ENCODE data around the gene TEDDM1. TPM values are rescaled to one million over a fixed set of nuclear protein-coding genes. Genes with fewer than 3 reads are reported as not detected.
A peak's percentile ranks its signal among the peaks of the same experiment; 100 is the strongest.

TEDDM1 gene
- total and polyA plus RNA-seq, 10 of the 15 experiments (the other 5 are each of a cell fraction or from before 2014, with no cell fraction given) = 0.11 TPM; not detected in 9

- TF ChIP-seq NKRF (conservative IDR thresholded peaks at IDR 0.05) = no peak
- TF ChIP-seq, protein P1, sequence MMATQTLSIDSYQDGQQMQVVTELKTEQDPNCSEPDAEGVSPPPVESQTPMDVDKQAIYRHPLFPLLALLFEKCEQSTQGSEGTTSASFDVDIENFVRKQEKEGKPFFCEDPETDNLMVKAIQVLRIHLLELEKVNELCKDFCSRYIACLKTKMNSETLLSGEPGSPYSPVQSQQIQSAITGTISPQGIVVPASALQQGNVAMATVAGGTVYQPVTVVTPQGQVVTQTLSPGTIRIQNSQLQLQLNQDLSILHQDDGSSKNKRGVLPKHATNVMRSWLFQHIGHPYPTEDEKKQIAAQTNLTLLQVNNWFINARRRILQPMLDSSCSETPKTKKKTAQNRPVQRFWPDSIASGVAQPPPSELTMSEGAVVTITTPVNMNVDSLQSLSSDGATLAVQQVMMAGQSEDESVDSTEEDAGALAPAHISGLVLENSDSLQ (IDR thresholded peaks at IDR 0.05) = peak; percentile 91
- TF ChIP-seq RB1 (IDR thresholded peaks at IDR 0.05; ENCODE audit: borderline replicate concordance) = no peak
- TF ChIP-seq SREBF2 (IDR thresholded peaks at IDR 0.05; ENCODE audit: low read length) = no peak
- no peak for TF ChIP-seq MYB (IDR thresholded peaks at IDR 0.05; ENCODE audit: borderline replicate concordance, low read depth, low read length)
- no peak for TF ChIP-seq IRF4 (IDR thresholded peaks at IDR 0.05; ENCODE audit: low read depth, low read length)
- TF ChIP-seq CBX5 (IDR thresholded peaks at IDR 0.05; ENCODE audit: low read depth) = peak; percentile 72; the same call in 1 of the 2 replicates
- TF ChIP-seq KAT2A (conservative IDR thresholded peaks at IDR 0.05; ENCODE audit: control insufficient read depth, low read depth, low read length) = no peak
- TF ChIP-seq ZNF592 (IDR thresholded peaks at IDR 0.05) = no peak
- no peak for TF ChIP-seq E2F8 (IDR thresholded peaks at IDR 0.05; ENCODE audit: low read depth, partially characterized antibody)
- TF ChIP-seq, protein P2, sequence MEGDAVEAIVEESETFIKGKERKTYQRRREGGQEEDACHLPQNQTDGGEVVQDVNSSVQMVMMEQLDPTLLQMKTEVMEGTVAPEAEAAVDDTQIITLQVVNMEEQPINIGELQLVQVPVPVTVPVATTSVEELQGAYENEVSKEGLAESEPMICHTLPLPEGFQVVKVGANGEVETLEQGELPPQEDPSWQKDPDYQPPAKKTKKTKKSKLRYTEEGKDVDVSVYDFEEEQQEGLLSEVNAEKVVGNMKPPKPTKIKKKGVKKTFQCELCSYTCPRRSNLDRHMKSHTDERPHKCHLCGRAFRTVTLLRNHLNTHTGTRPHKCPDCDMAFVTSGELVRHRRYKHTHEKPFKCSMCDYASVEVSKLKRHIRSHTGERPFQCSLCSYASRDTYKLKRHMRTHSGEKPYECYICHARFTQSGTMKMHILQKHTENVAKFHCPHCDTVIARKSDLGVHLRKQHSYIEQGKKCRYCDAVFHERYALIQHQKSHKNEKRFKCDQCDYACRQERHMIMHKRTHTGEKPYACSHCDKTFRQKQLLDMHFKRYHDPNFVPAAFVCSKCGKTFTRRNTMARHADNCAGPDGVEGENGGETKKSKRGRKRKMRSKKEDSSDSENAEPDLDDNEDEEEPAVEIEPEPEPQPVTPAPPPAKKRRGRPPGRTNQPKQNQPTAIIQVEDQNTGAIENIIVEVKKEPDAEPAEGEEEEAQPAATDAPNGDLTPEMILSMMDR (IDR thresholded peaks at IDR 0.05 in 2 of 3, conservative IDR thresholded peaks at IDR 0.05 in 1 of 3; ENCODE audit: control insufficient read depth in 2 of 3, extremely low read depth in 1 of 3, insufficient read depth in 1 of 3, low read depth in 3 of 3, low read length in 3 of 3) = no peak
- peak; percentile 60 to 63; a peak in 3 of 4 replicates for TF ChIP-seq IKZF2 (IDR thresholded peaks at IDR 0.05)
- no peak for TF ChIP-seq JUND (IDR thresholded peaks at IDR 0.05; ENCODE audit: low read depth, low read length)
- TF ChIP-seq, protein P3, sequence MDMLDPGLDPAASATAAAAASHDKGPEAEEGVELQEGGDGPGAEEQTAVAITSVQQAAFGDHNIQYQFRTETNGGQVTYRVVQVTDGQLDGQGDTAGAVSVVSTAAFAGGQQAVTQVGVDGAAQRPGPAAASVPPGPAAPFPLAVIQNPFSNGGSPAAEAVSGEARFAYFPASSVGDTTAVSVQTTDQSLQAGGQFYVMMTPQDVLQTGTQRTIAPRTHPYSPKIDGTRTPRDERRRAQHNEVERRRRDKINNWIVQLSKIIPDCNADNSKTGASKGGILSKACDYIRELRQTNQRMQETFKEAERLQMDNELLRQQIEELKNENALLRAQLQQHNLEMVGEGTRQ (IDR thresholded peaks at IDR 0.05; ENCODE audit: borderline replicate concordance, low read depth, low read length) = no peak
These were observed 26.3 kb upstream of the TEDDM1 start (continued) for GRCh38 chr1:182426442-182427430.
